Neural progenitor cell (in vitro differentiated cells): ENCODE measurements around the gene TSPAN11. TPM values are rescaled to one million over a fixed set of nuclear protein-coding genes. Genes with fewer than 3 reads are reported as not detected.
A peak's percentile ranks its signal among the peaks of the same experiment; 100 is the strongest.

ENCODE experiments used
- DNase-seq: peaks from one replicate; pipeline ENCODE4 v3.0.0-alpha.2; 2016; ENCODE audit warnings: low spot score
- H2AFZ ChIP-seq: fragments of 200-600 bp; sonication (generic); replicated peaks from 2 replicates; pipeline ENCODE4 v1.6.1; 2016; ENCODE audit warnings: antibody characterized with exemption
- H3F3A ChIP-seq: fragments of 200-600 bp; sonication (generic); 2 replicates; pipeline ENCODE4 v1.6.1; 2016; ENCODE audit warnings: antibody characterized with exemption, low read depth
- H3K27ac ChIP-seq: fragments of 200-600 bp; sonication (generic); 2 replicates; pipeline ENCODE4 v1.5.1; 2016; ENCODE audit warnings: mild to moderate bottlenecking
- H3K27me3 ChIP-seq: fragments of 200-600 bp; sonication (generic); 2 replicates; pipeline ENCODE4 v1.6.1; 2016; ENCODE audit warnings: mild to moderate bottlenecking, moderate library complexity
- H3K36me3 ChIP-seq: fragments of 200-600 bp; sonication (generic); 2 replicates; pipeline ENCODE4 v1.5.1; 2016
- H3K4me1 ChIP-seq: fragments of 200-600 bp; sonication (generic); 2 replicates; pipeline ENCODE4 v1.6.1; 2016; ENCODE audit warnings: mixed run types
- H3K4me2 ChIP-seq: fragments of 200-600 bp; sonication (generic); 2 replicates; pipeline ENCODE4 v1.6.1; 2016
- H3K4me3 ChIP-seq: fragments of 200-600 bp; sonication (generic); 2 replicates; pipeline ENCODE4 v1.5.1; 2016
- H3K79me2 ChIP-seq: fragments of 200-600 bp; sonication (generic); 2 replicates; pipeline ENCODE4 v1.6.1; 2016; ENCODE audit warnings: low read depth
- H3K9ac ChIP-seq: fragments of 200-600 bp; sonication (generic); 2 replicates; pipeline ENCODE4 v1.6.1; 2016
- H3K9me3 ChIP-seq: fragments of 200-600 bp; sonication (generic); 2 replicates; pipeline ENCODE4 v1.5.1; 2016; ENCODE audit warnings: low read depth
- H4K20me1 ChIP-seq: fragments of 200-600 bp; sonication (generic); 2 replicates; pipeline ENCODE4 v1.6.1; 2016; ENCODE audit warnings: low read depth
- H3K27ac Mint-ChIP-seq: 3 replicates; pipeline ENCODE4 v1.8.0; 2021; ENCODE audit warnings: mixed read lengths
- H3K27me3 Mint-ChIP-seq: 2 replicates; pipeline ENCODE4 v1.8.0; 2022; ENCODE audit warnings: low read depth, mild to moderate bottlenecking, inconsistent platforms, moderate library complexity, mixed read lengths; ENCODE audit not compliant: insufficient read depth
- H3K36me3 Mint-ChIP-seq: 3 replicates; pipeline ENCODE4 v1.8.0; 2021; ENCODE audit warnings: mixed read lengths
- H3K4me1 Mint-ChIP-seq: 3 replicates; pipeline ENCODE4 v1.8.0; 2021; ENCODE audit warnings: mixed read lengths
- H3K4me3 Mint-ChIP-seq: 3 replicates; pipeline ENCODE4 v1.8.0; 2021; ENCODE audit warnings: mild to moderate bottlenecking, moderate library complexity, mixed read lengths
- H3K9me3 Mint-ChIP-seq: 3 replicates; pipeline ENCODE4 v1.8.0; 2020; ENCODE audit warnings: mixed read lengths
- CTCF ChIP-seq: fragments of 200-600 bp; sonication (generic); IDR thresholded peaks from 2 replicates; pipeline ENCODE4 v1.5.1; 2017; ENCODE audit warnings: antibody characterized with exemption, mild to moderate bottlenecking
- EZH2 ChIP-seq: fragments of 200-600 bp; sonication (generic); IDR thresholded peaks from 2 replicates; pipeline ENCODE4 v1.6.1; 2017; ENCODE audit warnings: antibody characterized with exemption, mild to moderate bottlenecking, moderate library complexity
- EZH2phosphoT487 ChIP-seq: fragments of 200-600 bp; sonication (generic); IDR thresholded peaks from 2 replicates; pipeline ENCODE4 v1.6.1; 2017; ENCODE audit warnings: antibody characterized with exemption
- total RNA-seq: library from RNA; depleted of rRNA; stranded (reverse); fragments of >200 nt; gene quantifications from 2 replicates; pipeline ENCODE4 v1.2.3, GENCODE V29; 2015; ENCODE audit warnings: low replicate concordance

TSPAN11 gene
- total RNA-seq, 1 donor from 2014 or later: 7.4 TPM

GRCh38 chr12:31008241-31008761 is 81.8 kb downstream of the TSPAN11 start:
- Mint-ChIP-seq H3K4me3 (no peak overlapping the region), H3K27ac (no peak overlapping the region), H3K4me1 (no peaks in the 10 kb centered on the region), H3K9me3 (no peaks in the 10 kb centered on the region), H3K27me3 (peaks cover 7% of the 10 kb centered on the region), H3K36me3 (no peaks in the 10 kb centered on the region)
- Histone ChIP-seq H3K4me2 (no peak overlapping the region), H3K4me3 (no peak overlapping the region), H3K27ac (no peak overlapping the region), H3K79me2 (no peaks in the 10 kb centered on the region), H3K9me3 (no peaks in the 10 kb centered on the region), H3K9ac (no peak overlapping the region), H3F3A (no peaks in the 10 kb centered on the region), H2AFZ (no peak overlapping the region), H3K36me3 (no peaks in the 10 kb centered on the region), H4K20me1 (no peaks in the 10 kb centered on the region), H3K4me1 (no peaks in the 10 kb centered on the region), H3K27me3 (no peaks in the 10 kb centered on the region)
- TF ChIP-seq EZH2 (no peak), EZH2phosphoT487 (no peak), CTCF (no peak)
- DNase-seq: no peak

GRCh38 chr12:31008961-31009840 is 82.7 kb downstream of the TSPAN11 start:
- Histone ChIP-seq H3K4me1 (no peaks in the 10 kb centered on the region), H3K79me2 (no peaks in the 10 kb centered on the region), H2AFZ (no peak overlapping the region), H3K36me3 (no peaks in the 10 kb centered on the region), H3K9me3 (no peaks in the 10 kb centered on the region), H3K4me2 (no peak overlapping the region), H3F3A (no peaks in the 10 kb centered on the region), H3K27ac (no peak overlapping the region), H4K20me1 (no peaks in the 10 kb centered on the region), H3K4me3 (no peak overlapping the region), H3K9ac (no peak overlapping the region), H3K27me3 (no peaks in the 10 kb centered on the region)
- TF ChIP-seq EZH2 (no peak), EZH2phosphoT487 (no peak), CTCF (no peak)
- Mint-ChIP-seq H3K27me3 (peaks cover 9% of the 10 kb centered on the region), H3K9me3 (no peaks in the 10 kb centered on the region), H3K4me1 (no peaks in the 10 kb centered on the region), H3K4me3 (no peak overlapping the region), H3K27ac (peak overlapping the region; percentile 18), H3K36me3 (no peaks in the 10 kb centered on the region)
- no peak for DNase-seq

- no peaks in the 10 kb centered on the region for H3K79me2 ChIP-seq
- H3K27me3 ChIP-seq: no peaks in the 10 kb centered on the region
- no peaks in the 10 kb centered on the region for H3K36me3 ChIP-seq
- H3F3A ChIP-seq: no peaks in the 10 kb centered on the region
- Mint-ChIP-seq H3K27me3 (peaks cover 9% of the 10 kb centered on the region), H3K4me3 (no peak overlapping the region), H3K27ac (no peak overlapping the region), H3K9me3 (no peaks in the 10 kb centered on the region), H3K4me1 (no peaks in the 10 kb centered on the region), H3K36me3 (no peaks in the 10 kb centered on the region)
- TF ChIP-seq EZH2 (no peak), EZH2phosphoT487 (no peak), CTCF (no peak)
- H3K4me2 ChIP-seq: no peak overlapping the region
- H2AFZ ChIP-seq: no peak overlapping the region
- no peaks in the 10 kb centered on the region for H4K20me1 ChIP-seq
- no peak overlapping the region for H3K27ac ChIP-seq
- H3K9ac ChIP-seq: no peak overlapping the region
- H3K9me3 ChIP-seq: no peaks in the 10 kb centered on the region
- no peaks in the 10 kb centered on the region for H3K4me1 ChIP-seq
- DNase-seq: no peak
- H3K4me3 ChIP-seq: no peak overlapping the region
Measured at GRCh38 chr12:31009976-31010375, 83.4 kb downstream of the TSPAN11 start.
